NB4 (cell line): ENCODE measurements around the gene TWF1.

Experiments used
- CTCF ChIP-seq: IDR thresholded peaks from one replicate; pipeline ENCODE4 v1.5.1; 2012; ENCODE audit warnings: low read depth, low read length
- POLR2A ChIP-seq: IDR thresholded peaks from 2 replicates; pipeline ENCODE4 v1.6.1; 2011; ENCODE audit warnings: mild to moderate bottlenecking; ENCODE audit not compliant: insufficient read length; ENCODE audit errors: extremely low read depth

GRCh38 chr12:43762596-43762995 is 43.5 kb downstream of the TWF1 start:
- TF ChIP-seq CTCF: no peak
- TF ChIP-seq POLR2A: no peak
